Stomach (tissue), 4 donors: ENCODE results near the gene PPP1R12A.

ENCODE experiments used
- CTCF ChIP-seq, 7 experiments: fragments of 450-650 bp in 4 of 7; fragments of 200-600 bp in 3 of 7; sonication (generic) in 3 of 7; IDR thresholded peaks; one replicate each; pipeline ENCODE4 v1.5.1; 2016 to 2019; ENCODE audit warnings: antibody characterized with exemption in 7 of 7, control low read depth in 2 of 7, mild to moderate bottlenecking in 1 of 7
- POLR2A ChIP-seq, 4 donors: fragments of 450-650 bp; IDR thresholded peaks; one replicate each; pipeline ENCODE4 v1.6.1; 2016; ENCODE audit warnings: antibody characterized with exemption in 4 of 4, control low read depth in 2 of 4, mild to moderate bottlenecking in 1 of 4, moderate library complexity in 1 of 4
- POLR2AphosphoS5 ChIP-seq, 3 donors: sonication (generic); formaldehyde crosslinking; IDR thresholded peaks; one replicate each; pipeline ENCODE4 v1.6.1; 2016; ENCODE audit warnings: antibody characterized with exemption in 3 of 3

- TF ChIP-seq POLR2A (IDR thresholded peaks at IDR 0.05) (no peak), CTCF (IDR thresholded peaks at IDR 0.05) (no peak), POLR2AphosphoS5 (IDR thresholded peaks at IDR 0.05) (no peak)
Measured at GRCh38 chr12:79973801-79974200, 38.9 kb upstream of the PPP1R12A start.
